Activated naive CD4-positive, alpha-beta T cell treated with anti-CD3 and anti-CD28 coated beads for 36 hours (primary cell): ENCODE data around the gene CCDC18. TPM values are rescaled to one million over a fixed set of nuclear protein-coding genes. Genes with fewer than 3 reads are reported as not detected.

Experiments
- CTCF ChIA-PET: fragments of 350-600 bp; sonication (Branson Sonifier 250); formaldehyde crosslinking; loops from one replicate; lab custom pipeline; 2021; ENCODE audit warnings: antibody characterized with exemption; lab: Charles Lee
- DNase-seq: peaks from one replicate; pipeline ENCODE4 v3.0.0-alpha.2; 2020
- H3K27ac Mint-ChIP-seq: one replicate; pipeline ENCODE4 v1.8.0; 2021; ENCODE audit warnings: mild to moderate bottlenecking, mixed read lengths
- H3K27me3 Mint-ChIP-seq: one replicate; pipeline ENCODE4 v1.8.0; 2021; ENCODE audit warnings: low read depth, mixed read lengths
- H3K36me3 Mint-ChIP-seq: one replicate; pipeline ENCODE4 v1.8.0; 2021; ENCODE audit warnings: low read depth, mixed read lengths
- H3K4me1 Mint-ChIP-seq: one replicate; pipeline ENCODE4 v1.8.0; 2021; ENCODE audit warnings: low read depth, mixed read lengths
- H3K4me3 Mint-ChIP-seq: one replicate; pipeline ENCODE4 v1.8.0; 2021; ENCODE audit warnings: mild to moderate bottlenecking, moderate library complexity, mixed read lengths
- H3K9me3 Mint-ChIP-seq: one replicate; pipeline ENCODE4 v1.8.0; 2021; ENCODE audit warnings: mixed read lengths
- intact Hi-C: fragments of 100-400 bp; cut with micrococcal nuclease; formaldehyde crosslinking; loops from one replicate; pipeline ENCODE4 v1.15.1; 2023
- total RNA-seq, 2 experiments: library from RNA; stranded (reverse); gene quantifications; one replicate each; pipeline ENCODE4 v1.2.3, GENCODE V29; 2021

Gene CCDC18, protein sequence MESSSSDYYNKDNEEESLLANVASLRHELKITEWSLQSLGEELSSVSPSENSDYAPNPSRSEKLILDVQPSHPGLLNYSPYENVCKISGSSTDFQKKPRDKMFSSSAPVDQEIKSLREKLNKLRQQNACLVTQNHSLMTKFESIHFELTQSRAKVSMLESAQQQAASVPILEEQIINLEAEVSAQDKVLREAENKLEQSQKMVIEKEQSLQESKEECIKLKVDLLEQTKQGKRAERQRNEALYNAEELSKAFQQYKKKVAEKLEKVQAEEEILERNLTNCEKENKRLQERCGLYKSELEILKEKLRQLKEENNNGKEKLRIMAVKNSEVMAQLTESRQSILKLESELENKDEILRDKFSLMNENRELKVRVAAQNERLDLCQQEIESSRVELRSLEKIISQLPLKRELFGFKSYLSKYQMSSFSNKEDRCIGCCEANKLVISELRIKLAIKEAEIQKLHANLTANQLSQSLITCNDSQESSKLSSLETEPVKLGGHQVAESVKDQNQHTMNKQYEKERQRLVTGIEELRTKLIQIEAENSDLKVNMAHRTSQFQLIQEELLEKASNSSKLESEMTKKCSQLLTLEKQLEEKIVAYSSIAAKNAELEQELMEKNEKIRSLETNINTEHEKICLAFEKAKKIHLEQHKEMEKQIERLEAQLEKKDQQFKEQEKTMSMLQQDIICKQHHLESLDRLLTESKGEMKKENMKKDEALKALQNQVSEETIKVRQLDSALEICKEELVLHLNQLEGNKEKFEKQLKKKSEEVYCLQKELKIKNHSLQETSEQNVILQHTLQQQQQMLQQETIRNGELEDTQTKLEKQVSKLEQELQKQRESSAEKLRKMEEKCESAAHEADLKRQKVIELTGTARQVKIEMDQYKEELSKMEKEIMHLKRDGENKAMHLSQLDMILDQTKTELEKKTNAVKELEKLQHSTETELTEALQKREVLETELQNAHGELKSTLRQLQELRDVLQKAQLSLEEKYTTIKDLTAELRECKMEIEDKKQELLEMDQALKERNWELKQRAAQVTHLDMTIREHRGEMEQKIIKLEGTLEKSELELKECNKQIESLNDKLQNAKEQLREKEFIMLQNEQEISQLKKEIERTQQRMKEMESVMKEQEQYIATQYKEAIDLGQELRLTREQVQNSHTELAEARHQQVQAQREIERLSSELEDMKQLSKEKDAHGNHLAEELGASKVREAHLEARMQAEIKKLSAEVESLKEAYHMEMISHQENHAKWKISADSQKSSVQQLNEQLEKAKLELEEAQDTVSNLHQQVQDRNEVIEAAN (N-terminal part only)
- 10 to 100 TPM; 16.2 to 16.4 TPM for total RNA-seq

DNA sequence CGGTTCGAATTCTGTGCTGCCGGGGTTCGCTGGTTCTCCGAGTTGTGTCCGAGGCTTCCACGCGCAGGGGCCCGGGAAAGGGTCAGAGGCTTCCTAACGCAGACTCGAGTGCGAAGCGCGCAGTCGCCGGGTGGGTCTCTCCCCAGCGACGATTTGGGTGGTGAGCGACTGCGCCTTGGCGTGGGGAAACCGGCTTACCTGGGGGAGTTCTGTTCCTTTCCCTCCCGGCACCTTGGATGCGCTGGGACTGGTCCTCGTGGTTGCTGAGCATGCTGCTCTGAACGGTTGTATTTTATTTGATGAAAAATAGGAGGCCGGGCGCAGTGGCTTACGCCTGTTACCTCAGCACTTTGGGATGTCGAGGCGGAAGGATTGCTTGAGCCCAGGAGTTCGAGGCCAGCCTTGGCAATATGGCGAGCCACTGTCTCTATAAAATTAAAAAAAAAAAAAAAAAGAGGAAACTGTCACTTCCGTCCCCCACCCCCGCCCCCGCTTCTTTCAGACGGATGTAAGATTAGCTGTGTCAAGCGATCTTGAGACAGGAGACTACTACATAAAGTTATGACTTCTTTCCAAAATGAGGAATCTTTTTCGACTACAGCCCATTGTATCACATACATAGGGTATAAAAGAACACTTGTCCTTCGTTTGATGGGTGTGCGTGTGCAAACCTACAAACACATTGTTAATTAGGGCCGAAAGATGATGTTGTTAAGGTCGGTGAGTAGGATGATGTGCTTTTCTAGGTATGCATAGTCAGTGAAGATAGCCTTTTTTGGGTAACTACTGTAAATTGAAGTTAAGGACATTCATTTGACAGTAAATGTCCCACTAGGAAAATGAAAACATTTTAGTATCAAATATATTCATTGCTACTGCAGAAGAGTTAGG is at the start of gene CCDC18:
CCDC18 (plus strand) TSS at position 2 of the 891 bp plus-strand sequence. CDS start 2,638 bp downstream, outside the sequence.
- Mint-ChIP-seq H3K4me3 (peak within 1 kb of the TSS; percentile 88), H3K36me3 (peaks cover 19% of the 10 kb centered on the region), H3K27me3 (no peaks in the 10 kb centered on the region), H3K4me1 (peaks cover 49% of the 10 kb centered on the region), H3K27ac (peak within 1 kb of the TSS; percentile 99), H3K9me3 (no peaks in the 10 kb centered on the region)
- CTCF ChIA-PET, result interaction anchor here (0.6 kb wide), 1 partner anchor 155 kb away, joined by 3 read pairs; no protein-coding TSS in a partner anchor
- intact Hi-C loops, result loop anchor here (1.0 to 5.0 kb wide), 7 partner anchors 139 to 728 kb away; partner anchors contain the start of genes DNTTIP2 and GCLM
- DNase-seq, result peak; percentile 71

DNA sequence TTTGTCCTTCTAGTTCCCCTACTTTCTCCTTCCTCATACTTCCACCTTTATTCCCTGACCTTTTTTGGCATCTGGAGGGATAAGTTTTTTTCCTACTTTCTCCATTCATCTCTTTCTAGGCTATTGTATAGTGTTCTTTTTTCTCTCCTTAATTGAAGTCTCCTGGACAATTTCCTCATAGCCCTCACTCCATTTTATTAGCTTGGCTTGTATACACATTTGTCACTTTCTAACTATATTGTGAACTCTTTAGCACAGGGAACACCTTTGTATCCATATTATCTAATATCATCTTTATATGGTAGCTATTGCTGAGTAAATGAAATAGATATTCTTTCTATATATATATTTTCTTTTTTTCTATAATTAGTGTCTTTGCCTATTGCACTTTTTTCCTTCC is 47.9 kb upstream of the CCDC18 start:
- Mint-ChIP-seq H3K36me3 (peaks cover 16% of the 10 kb centered on the region), H3K27ac (no peak overlapping the region), H3K4me1 (no peaks in the 10 kb centered on the region), H3K4me3 (no peak overlapping the region), H3K9me3 (no peaks in the 10 kb centered on the region), H3K27me3 (no peaks in the 10 kb centered on the region)
- no peak for DNase-seq
- CTCF ChIA-PET, result no interaction called here
- intact Hi-C loops, result no loop called here

DNA sequence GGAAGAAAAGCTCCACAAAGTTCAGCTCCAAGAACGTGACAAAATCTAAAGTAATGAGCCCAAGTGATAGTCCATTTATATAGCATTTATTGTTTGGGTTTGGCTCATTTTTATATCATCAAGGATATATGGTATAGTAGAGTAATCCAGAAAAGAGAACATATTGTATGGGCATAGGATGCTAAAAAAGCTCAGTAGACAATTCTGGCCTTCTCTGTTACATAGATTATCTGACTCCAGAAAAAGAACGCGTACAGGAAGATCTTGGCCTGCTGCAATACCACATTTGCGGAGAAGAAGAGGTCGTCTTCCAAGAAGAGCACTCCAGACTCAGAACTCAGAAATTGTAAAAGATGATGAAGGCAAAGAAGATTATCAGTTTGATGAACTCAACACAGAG is 44.1 kb upstream of the CCDC18 start:
- peaks cover 24% of the 10 kb centered on the region for H3K36me3 Mint-ChIP-seq
- H3K4me1 Mint-ChIP-seq, result peaks cover 2% of the 10 kb centered on the region
- intact Hi-C loops, result no loop called here
- no peak for DNase-seq
- H3K27ac Mint-ChIP-seq, result no peak overlapping the region
- H3K27me3 Mint-ChIP-seq, result no peaks in the 10 kb centered on the region
- H3K4me3 Mint-ChIP-seq, result no peak overlapping the region
- H3K9me3 Mint-ChIP-seq, result no peaks in the 10 kb centered on the region
- CTCF ChIA-PET, result interaction anchor here (1.3 kb wide), 1 partner anchor 57 kb away, joined by 3 read pairs; the partner anchor contains the start of gene MTF2

DNA sequence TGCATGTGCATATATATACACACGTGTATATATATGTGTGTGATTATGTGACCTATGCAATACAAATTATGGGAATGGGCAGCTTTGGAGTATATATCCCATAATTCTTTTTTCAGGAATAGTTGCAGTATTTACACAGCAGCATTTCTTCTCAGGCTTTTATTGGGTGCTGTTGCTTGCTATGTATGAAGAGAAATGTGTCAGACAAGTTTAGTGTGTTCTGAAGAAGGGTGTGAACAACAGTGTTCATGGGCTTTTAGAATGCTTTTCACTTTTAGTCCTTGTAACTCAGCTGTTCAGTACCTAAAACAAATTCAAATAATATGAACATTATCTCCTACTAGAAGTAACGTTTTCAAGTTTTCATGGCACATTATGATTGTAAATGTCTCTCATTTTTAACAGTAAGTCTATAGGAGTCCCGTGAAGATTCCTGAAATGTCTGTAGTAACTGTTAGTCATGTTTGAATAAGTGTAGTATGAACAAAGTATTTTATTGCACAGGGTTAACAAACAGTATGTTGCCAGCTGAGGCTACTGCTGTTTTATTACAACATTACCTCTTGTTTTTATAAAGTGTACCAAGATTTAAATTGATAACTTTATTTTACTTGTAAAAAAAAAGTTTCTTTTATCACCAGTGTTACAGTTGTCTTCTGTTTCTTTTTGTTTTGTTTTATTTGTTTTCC is 42.8 kb upstream of the CCDC18 start:
- H3K36me3 Mint-ChIP-seq, result peaks cover 24% of the 10 kb centered on the region
- no peak overlapping the region for H3K4me3 Mint-ChIP-seq
- no peaks in the 10 kb centered on the region for H3K9me3 Mint-ChIP-seq
- no peaks in the 10 kb centered on the region for H3K27me3 Mint-ChIP-seq
- H3K4me1 Mint-ChIP-seq, result peaks cover 2% of the 10 kb centered on the region
- H3K27ac Mint-ChIP-seq, result no peak overlapping the region
- CTCF ChIA-PET, result no interaction called here
- DNase-seq, result no peak
- intact Hi-C loops, result no loop called here

DNA sequence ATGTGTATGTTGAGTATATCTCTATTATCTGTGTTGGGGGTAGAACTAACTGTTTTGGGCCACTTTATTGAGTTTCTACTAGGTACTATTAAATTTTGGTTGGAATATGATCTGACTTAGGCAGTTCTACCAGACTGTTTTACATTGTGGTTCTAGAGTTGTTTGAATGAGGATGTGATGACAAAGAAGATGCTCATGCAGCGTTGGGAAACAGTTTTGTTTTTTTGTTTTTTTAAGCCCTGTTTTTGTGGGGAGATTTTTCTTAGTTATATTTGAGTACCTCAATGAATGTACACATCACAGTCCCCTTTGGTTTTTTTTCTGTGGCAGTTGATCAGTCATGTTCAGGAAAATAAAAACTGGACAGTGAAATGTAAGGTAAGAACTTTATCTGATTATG is 40.4 kb upstream of the CCDC18 start:
- Mint-ChIP-seq H3K27me3 (no peaks in the 10 kb centered on the region), H3K27ac (no peak overlapping the region), H3K9me3 (no peaks in the 10 kb centered on the region), H3K4me1 (peaks cover 2% of the 10 kb centered on the region), H3K36me3 (peaks cover 19% of the 10 kb centered on the region), H3K4me3 (no peak overlapping the region)
- DNase-seq, result no peak
- CTCF ChIA-PET, result interaction anchor here (0.6 to 0.9 kb wide), 2 partner anchors 22 to 247 kb away, joined by 3 to 5 read pairs; no protein-coding TSS in a partner anchor
- intact Hi-C loops, result no loop called here

DNA sequence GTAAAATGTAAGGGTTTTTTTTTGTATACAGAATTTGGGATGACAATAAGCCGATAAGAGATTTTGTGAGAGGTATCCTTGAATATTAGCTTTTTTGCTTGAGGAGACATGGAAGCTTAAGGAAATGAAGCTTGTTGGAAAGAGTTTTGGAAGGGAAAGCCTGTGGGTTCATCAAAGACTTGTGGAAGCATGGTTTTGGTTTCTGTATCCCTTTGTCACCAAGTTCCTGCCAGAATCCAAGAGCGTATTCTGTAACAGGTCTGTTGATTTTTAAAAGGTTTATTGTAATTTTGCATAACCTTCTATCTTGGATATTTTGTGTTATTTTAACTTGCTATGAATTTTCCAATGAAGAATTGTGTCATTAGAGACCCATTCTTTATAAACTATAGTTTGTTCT is 38.4 kb upstream of the CCDC18 start:
- CTCF ChIA-PET, result no interaction called here
- H3K27ac Mint-ChIP-seq, result peak overlapping the region; percentile 36
- no peaks in the 10 kb centered on the region for H3K27me3 Mint-ChIP-seq
- DNase-seq, result no peak
- H3K4me1 Mint-ChIP-seq, result peaks cover 2% of the 10 kb centered on the region
- H3K36me3 Mint-ChIP-seq, result peaks cover 16% of the 10 kb centered on the region
- intact Hi-C loops, result no loop called here
- H3K4me3 Mint-ChIP-seq, result no peak overlapping the region
- no peaks in the 10 kb centered on the region for H3K9me3 Mint-ChIP-seq

DNA sequence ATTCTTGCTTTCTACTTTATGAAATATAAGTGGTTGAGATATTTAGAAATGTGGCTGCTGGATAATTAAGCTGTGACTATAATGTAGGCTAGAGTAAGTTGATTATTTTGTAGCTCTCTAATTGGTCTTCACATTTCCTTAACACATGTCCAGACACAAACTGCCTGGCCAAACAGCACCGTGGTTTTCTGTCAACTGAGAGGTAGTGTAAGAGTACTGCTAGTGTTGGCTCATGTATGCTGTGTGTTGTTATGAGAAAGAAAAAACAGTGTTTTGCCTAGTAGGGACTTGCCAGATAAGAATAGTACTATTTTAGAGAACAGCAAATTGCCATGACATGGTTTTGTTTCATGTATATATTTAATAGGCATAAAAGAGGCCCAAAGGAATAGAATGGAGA is 37.4 kb upstream of the CCDC18 start:
- intact Hi-C loops, result no loop called here
- Mint-ChIP-seq H3K9me3 (no peaks in the 10 kb centered on the region), H3K4me1 (peaks cover 2% of the 10 kb centered on the region), H3K27ac (no peak overlapping the region), H3K27me3 (no peaks in the 10 kb centered on the region), H3K36me3 (peaks cover 23% of the 10 kb centered on the region), H3K4me3 (no peak overlapping the region)
- no peak for DNase-seq
- CTCF ChIA-PET, result interaction anchor here (0.6 kb wide), 1 partner anchor 125 kb away, joined by 4 read pairs; no protein-coding TSS in a partner anchor

DNA sequence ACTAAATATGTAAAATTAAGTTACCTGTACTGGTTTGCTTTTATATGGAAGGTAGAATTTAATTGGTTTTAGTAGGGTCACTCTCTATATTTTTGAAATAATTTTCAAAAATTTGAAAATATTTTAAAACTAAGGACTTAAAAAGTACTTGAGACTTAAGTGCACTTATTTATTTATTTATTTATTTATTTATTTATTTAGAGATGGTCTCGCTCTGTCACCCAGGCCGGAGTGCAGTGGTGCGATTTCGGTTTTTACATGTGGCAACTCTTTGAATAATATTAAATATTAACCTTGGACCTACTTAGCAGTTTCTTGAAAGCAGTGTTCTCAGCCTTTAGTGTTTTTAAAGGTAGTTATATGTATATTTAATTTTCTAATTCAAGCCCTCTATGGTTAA is 36.8 kb upstream of the CCDC18 start:
- peaks cover 27% of the 10 kb centered on the region for H3K36me3 Mint-ChIP-seq
- H3K27me3 Mint-ChIP-seq, result no peaks in the 10 kb centered on the region
- H3K4me1 Mint-ChIP-seq, result peaks cover 2% of the 10 kb centered on the region
- DNase-seq, result no peak
- H3K9me3 Mint-ChIP-seq, result no peaks in the 10 kb centered on the region
- no peak overlapping the region for H3K4me3 Mint-ChIP-seq
- H3K27ac Mint-ChIP-seq, result no peak overlapping the region
- intact Hi-C loops, result no loop called here
- CTCF ChIA-PET, result interaction anchor here (0.7 kb wide), 1 partner anchor 51 kb away, joined by 4 read pairs; no protein-coding TSS in a partner anchor

DNA sequence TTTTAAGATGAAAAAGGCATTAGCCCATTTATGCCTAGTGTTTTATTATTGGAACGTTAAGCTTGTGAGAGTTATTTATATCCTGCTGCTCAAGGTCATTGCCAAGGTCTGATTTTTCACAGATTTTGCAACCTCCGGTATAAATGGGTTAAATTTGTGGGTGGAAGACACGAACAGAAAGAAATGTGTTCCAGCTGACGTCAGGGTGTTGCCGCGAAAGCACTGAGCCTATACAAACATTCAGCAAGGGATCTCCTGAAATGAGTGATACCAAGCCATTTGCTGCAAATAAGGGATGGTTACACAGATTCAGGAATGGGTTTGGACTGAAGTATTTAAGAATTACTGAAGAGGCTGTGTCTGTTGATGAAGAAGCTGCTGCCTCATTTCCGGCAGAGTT is 32.5 kb upstream of the CCDC18 start:
- Mint-ChIP-seq H3K36me3 (peaks cover 33% of the 10 kb centered on the region), H3K9me3 (no peaks in the 10 kb centered on the region), H3K4me1 (peaks cover 7% of the 10 kb centered on the region), H3K4me3 (no peak overlapping the region), H3K27me3 (no peaks in the 10 kb centered on the region), H3K27ac (no peak overlapping the region)
- CTCF ChIA-PET, result no interaction called here
- no peak for DNase-seq
- intact Hi-C loops, result no loop called here

DNA sequence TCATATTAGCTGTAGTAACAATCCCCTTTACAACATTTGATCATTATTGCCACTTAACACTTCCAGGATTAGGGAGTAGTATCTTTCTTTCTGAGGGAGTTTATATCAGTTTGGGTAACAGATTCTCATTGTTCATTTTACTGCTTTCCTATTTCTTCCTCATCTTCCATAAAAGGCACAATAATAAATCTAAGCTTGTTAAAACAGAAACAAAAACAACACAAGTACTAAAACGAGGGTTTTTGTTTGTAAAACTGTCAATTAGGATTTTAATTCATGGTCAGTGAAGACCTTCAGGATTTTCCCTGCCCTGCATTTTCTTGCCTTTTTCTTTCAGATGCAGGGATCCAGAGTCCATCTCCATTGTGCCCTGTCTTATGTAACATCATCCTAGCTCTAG is 29.8 kb upstream of the CCDC18 start:
- Mint-ChIP-seq H3K4me3 (no peak overlapping the region), H3K4me1 (peaks cover 20% of the 10 kb centered on the region), H3K27me3 (no peaks in the 10 kb centered on the region), H3K9me3 (no peaks in the 10 kb centered on the region), H3K36me3 (peaks cover 34% of the 10 kb centered on the region), H3K27ac (no peak overlapping the region)
- CTCF ChIA-PET, result interaction anchor here (1.0 kb wide), 1 partner anchor 14 kb away, joined by 3 read pairs; no protein-coding TSS in a partner anchor
- intact Hi-C loops, result no loop called here
- no peak for DNase-seq
